ENCODE results near the gene YY1.
A peak's percentile ranks its signal among the peaks of the same experiment; 100 is the strongest.
"Not testable (repeated sequence)": the region's sequence is repeated elsewhere in the genome, so short reads cannot be mapped to it uniquely, and the experiment has no call there.

YY1 gene

GRCh38 chr14:100213956-100214769 is 24.8 kb upstream of the YY1 start:
- DNase-seq (ENCODE audit: low spot score), result peak; percentile 97

GRCh38 chr14:100214770-100215083 is 24.2 kb upstream of the YY1 start:
- DNase-seq (ENCODE audit: low spot score), result no peak

GRCh38 chr14:100215330-100215885 is 23.5 kb upstream of the YY1 start:
- no peak for DNase-seq (ENCODE audit: low spot score)

- DNase-seq (ENCODE audit: low spot score), result no peak
These were observed 19.7 kb upstream of the YY1 start for GRCh38 chr14:100219126-100219785.

- DNase-seq (ENCODE audit: low spot score), result peak; percentile 67
These were observed 17.3 kb upstream of the YY1 start for GRCh38 chr14:100221533-100222223.

GRCh38 chr14:100222224-100223093 is 16.5 kb upstream of the YY1 start:
- no peak for DNase-seq (ENCODE audit: low spot score)

- no peak for DNase-seq (ENCODE audit: low spot score)
These were observed 15.4 kb upstream of the YY1 start for GRCh38 chr14:100223332-100224201.

GRCh38 chr14:100224229-100224866 is 14.6 kb upstream of the YY1 start:
- DNase-seq (ENCODE audit: low spot score), result no peak

GRCh38 chr14:100225169-100225568 is 13.8 kb upstream of the YY1 start:
- no peak for DNase-seq (ENCODE audit: low spot score)

- DNase-seq (ENCODE audit: low spot score), result no peak
These were observed 8.6 kb upstream of the YY1 start for GRCh38 chr14:100230361-100230760.

- DNase-seq (ENCODE audit: low spot score), result no peak
These were observed 4.4 kb upstream of the YY1 start for GRCh38 chr14:100234511-100234910.

- DNase-seq (ENCODE audit: low spot score), result not testable (repeated sequence)
These were observed 2.6 kb upstream of the YY1 start for GRCh38 chr14:100236271-100236818.

- DNase-seq (ENCODE audit: low spot score), result no peak
These were observed 2.1 kb upstream of the YY1 start for GRCh38 chr14:100236881-100237280.

GRCh38 chr14:100237735-100238418 is 1.1 kb upstream of the YY1 start:
- peak; percentile 63 for DNase-seq (ENCODE audit: low spot score)

GRCh38 chr14:100239211-100239839 is 381 bp downstream of the YY1 start:
- no peak for DNase-seq (ENCODE audit: low spot score)

GRCh38 chr14:100239840-100240667 is 1.1 kb downstream of the YY1 start:
- DNase-seq (ENCODE audit: low spot score), result peak; percentile 92

- no peak for DNase-seq (ENCODE audit: low spot score)
These were observed 1.7 kb downstream of the YY1 start for GRCh38 chr14:100240668-100241032.

GRCh38 chr14:100241279-100241678 is 2.3 kb downstream of the YY1 start:
- no peak for DNase-seq (ENCODE audit: low spot score)
